ENCODE data around the gene SMIM24. TPM values are rescaled to one million over a fixed set of nuclear protein-coding genes. Genes with fewer than 3 reads are reported as not detected.

The SMIM24 gene
- total RNA-seq, 4 donors from 2014 or later = 18.7 to 100 (median 85.5) TPM

DNA sequence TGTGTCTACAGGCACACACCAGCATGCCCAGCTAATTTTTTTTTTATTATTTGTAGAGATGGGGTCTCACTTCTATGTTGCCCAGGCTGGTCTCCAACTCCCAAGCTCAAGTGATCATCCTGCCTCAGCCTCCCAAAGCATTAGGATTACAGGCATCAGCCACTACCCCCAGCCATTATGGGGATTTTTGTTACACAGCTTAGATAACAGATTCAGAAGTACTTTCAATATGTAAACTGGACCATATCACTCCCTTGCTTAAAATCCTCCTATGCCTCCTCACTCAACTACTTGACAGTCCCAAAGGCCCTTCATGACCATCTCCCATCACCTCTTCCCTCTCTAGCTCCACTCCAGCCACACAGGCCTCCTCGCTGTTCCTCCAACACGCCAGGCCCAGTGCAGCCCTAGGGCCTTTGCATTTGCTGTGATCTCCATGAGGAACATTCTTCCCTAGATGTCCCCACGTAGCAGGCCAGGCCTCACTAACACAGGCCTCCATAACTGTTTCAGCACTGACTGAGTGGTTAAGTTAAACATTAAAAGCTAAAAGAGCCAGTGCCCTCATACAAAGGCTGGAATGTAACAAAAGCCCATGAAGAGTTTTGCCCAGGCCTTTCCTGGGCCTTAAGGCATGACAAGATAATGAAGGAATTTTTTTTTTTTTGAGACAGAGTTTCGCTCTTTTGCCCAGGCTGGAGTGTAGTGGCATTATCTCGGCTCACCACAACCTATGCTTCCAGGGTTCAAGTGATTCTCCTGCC is 17.6 kb upstream of the SMIM24 start:
- peaks cover 0 to 21% (median 2%) of the 10 kb centered on the region in 4 donors for H3K36me3 ChIP-seq
- in situ Hi-C loops (cut with MboI; ENCODE audit: low pct_ligation_motif_present in 1 of 4, low pct_unique_long_range_greater_than_20kb in 1 of 4, low sequenced_read_pairs in 3 of 4) = no loop called here
- no peak for DNase-seq
- TF ChIP-seq POLR2A (IDR thresholded peaks at IDR 0.05) = no peak
- TF ChIP-seq, protein P1, sequence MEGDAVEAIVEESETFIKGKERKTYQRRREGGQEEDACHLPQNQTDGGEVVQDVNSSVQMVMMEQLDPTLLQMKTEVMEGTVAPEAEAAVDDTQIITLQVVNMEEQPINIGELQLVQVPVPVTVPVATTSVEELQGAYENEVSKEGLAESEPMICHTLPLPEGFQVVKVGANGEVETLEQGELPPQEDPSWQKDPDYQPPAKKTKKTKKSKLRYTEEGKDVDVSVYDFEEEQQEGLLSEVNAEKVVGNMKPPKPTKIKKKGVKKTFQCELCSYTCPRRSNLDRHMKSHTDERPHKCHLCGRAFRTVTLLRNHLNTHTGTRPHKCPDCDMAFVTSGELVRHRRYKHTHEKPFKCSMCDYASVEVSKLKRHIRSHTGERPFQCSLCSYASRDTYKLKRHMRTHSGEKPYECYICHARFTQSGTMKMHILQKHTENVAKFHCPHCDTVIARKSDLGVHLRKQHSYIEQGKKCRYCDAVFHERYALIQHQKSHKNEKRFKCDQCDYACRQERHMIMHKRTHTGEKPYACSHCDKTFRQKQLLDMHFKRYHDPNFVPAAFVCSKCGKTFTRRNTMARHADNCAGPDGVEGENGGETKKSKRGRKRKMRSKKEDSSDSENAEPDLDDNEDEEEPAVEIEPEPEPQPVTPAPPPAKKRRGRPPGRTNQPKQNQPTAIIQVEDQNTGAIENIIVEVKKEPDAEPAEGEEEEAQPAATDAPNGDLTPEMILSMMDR (IDR thresholded peaks at IDR 0.05) = no peak
- TF ChIP-seq POLR2AphosphoS5 (IDR thresholded peaks at IDR 0.05) = no peak
- TF ChIP-seq EP300 (IDR thresholded peaks at IDR 0.05; ENCODE audit: low read depth) = no peak
- H3K9me3 ChIP-seq = no peaks in the 10 kb centered on the region
- WGBS, 2 donors (ENCODE audit: low coverage in 1 of 2) = 95 to 100% methylated on average over 3 to 5 of the region's 5 CpGs
- H3K27me3 ChIP-seq = no peaks in the 10 kb centered on the region
- no peak overlapping the region for H3K27ac ChIP-seq
- peaks cover 0 to 20% (median 10%) of the 10 kb centered on the region in 4 donors for H3K4me1 ChIP-seq
- no peak overlapping the region for H3K4me3 ChIP-seq
- intact Hi-C loops (cut with DNase I; ENCODE audit: low total_unique reads) = no loop called here

DNA sequence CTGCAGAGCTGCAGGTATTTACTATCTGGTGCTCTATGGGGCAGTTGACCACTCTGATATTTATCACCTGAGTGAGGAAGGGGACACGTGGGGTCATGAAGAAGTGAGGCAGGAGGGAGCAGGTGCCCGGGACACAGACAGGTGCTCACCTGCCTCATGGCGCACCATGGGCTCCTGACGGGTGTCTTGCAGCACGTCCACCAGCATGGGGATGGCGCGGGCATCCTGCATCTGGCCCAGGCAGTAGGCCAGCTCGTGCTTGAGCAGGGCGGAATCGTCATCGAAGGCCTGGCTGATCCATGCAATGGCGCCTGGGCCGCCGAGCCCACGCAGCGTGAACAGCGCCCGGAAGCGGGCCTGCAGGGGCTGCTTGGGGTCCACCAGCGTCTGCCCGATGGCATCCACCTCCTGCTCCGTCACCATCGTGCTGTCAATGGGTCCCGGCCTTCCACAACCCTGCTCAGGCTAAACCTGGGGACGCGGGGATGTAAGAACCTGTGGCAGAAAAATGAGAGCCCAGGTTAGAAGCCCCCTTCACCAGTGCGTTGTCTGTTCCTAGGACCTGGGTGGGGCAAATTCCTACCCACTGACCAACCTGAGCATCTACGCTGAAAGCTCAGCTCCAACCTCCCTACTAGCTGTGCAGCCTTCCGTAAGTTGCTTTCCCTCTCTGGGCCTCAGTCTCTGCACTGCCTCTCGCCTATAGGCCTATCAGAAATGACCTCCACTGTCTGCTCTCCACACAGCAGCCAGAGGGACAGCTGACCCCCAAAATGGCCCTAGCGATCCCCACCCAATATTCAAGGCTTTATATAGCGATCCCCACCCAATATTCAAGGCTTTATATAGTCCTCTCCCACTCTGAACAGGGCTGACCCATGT is 16.3 kb upstream of the SMIM24 start:
- peaks cover 0 to 21% (median 5%) of the 10 kb centered on the region in 4 donors for H3K36me3 ChIP-seq
- H3K27ac ChIP-seq = no peak overlapping the region
- intact Hi-C loops (cut with DNase I; ENCODE audit: low total_unique reads) = no loop called here
- DNase-seq = no peak
- in situ Hi-C loops (cut with MboI; ENCODE audit: low pct_ligation_motif_present in 1 of 4, low pct_unique_long_range_greater_than_20kb in 1 of 4, low sequenced_read_pairs in 3 of 4) = no loop called here
- no peaks in the 10 kb centered on the region for H3K9me3 ChIP-seq
- WGBS, 2 donors (ENCODE audit: low coverage in 1 of 2) = 98% methylated on average over 32 of the region's 32 CpGs; no CpG with 5 or more reads in 1 of the 2 donors
- H3K27me3 ChIP-seq = no peaks in the 10 kb centered on the region
- no peak overlapping the region for H3K4me3 ChIP-seq
- TF ChIP-seq POLR2A (IDR thresholded peaks at IDR 0.05) = no peak
- TF ChIP-seq POLR2AphosphoS5 (IDR thresholded peaks at IDR 0.05) = no peak
- no peak for TF ChIP-seq EP300 (IDR thresholded peaks at IDR 0.05; ENCODE audit: low read depth)
- TF ChIP-seq, protein P1 (IDR thresholded peaks at IDR 0.05) = no peak
- peaks cover 0 to 20% (median 10%) of the 10 kb centered on the region in 4 donors for H3K4me1 ChIP-seq

DNA sequence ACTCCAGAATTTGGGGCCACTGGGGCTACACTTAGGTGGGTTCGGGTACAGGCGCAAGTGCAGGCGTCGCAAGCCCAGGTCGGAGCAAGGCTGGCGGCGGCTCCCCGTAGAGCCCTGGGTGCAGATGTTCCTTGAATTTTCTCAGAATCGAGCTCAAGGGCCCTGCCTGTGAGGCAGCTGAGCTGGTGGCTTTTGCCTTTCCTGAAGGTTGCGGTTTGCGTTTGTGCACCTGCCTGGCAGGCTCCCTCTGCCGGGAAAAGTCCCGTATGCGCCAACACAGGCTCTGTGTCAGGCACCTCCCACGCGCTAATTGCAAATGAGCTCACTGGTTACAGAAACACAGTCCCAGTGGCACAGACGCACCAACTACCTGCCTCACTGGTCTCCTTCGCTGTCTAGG is 14.2 kb upstream of the SMIM24 start:
- no peak overlapping the region for H3K4me3 ChIP-seq
- H3K27me3 ChIP-seq = no peaks in the 10 kb centered on the region
- in situ Hi-C loops (cut with MboI; ENCODE audit: low pct_ligation_motif_present in 1 of 4, low pct_unique_long_range_greater_than_20kb in 1 of 4, low sequenced_read_pairs in 3 of 4) (no loop called here), intact Hi-C loops (cut with DNase I; ENCODE audit: low total_unique reads) (no loop called here)
- H3K27ac ChIP-seq = no peak overlapping the region
- H3K9me3 ChIP-seq = no peaks in the 10 kb centered on the region
- no peak for DNase-seq
- H3K4me1 ChIP-seq = peaks cover 0 to 11% (median 3%) of the 10 kb centered on the region in 4 donors
- TF ChIP-seq, protein P1 (IDR thresholded peaks at IDR 0.05) = no peak
- TF ChIP-seq POLR2AphosphoS5 (IDR thresholded peaks at IDR 0.05) (no peak), POLR2A (IDR thresholded peaks at IDR 0.05) (no peak), EP300 (IDR thresholded peaks at IDR 0.05; ENCODE audit: low read depth) (no peak)
- H3K36me3 ChIP-seq = peaks cover 0 to 21% (median 7%) of the 10 kb centered on the region in 4 donors
- WGBS, 2 donors (ENCODE audit: low coverage in 1 of 2) = 81 to 89% methylated on average over 6 to 18 of the region's 18 CpGs

DNA sequence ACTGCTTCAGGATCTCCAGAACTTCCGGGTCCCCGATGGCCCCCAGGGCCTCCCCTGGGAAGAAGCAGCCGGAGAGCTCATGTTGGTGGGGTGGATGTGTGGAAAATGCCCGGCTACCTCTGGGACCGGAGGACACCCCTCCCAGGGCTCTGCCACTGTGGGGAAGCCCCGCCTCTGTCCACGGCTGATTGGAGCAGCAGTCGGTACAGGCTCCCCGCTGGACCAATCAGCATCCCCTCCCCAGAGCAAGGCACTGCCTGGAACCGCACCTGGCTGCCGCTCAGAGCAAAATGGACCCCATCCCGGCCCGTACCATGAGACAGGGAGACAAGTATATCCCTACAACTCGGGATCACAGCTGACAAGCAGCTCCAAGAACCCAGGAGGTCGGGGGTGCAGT is 13.7 kb upstream of the SMIM24 start:
- DNase-seq = no peak
- intact Hi-C loops (cut with DNase I; ENCODE audit: low total_unique reads) = no loop called here
- H3K27me3 ChIP-seq = no peaks in the 10 kb centered on the region
- H3K4me3 ChIP-seq = no peak overlapping the region
- in situ Hi-C loops (cut with MboI; ENCODE audit: low pct_ligation_motif_present in 1 of 4, low pct_unique_long_range_greater_than_20kb in 1 of 4, low sequenced_read_pairs in 3 of 4) = no loop called here
- peaks cover 0 to 6% (median 0%) of the 10 kb centered on the region in 4 donors for H3K4me1 ChIP-seq
- H3K27ac ChIP-seq = no peak overlapping the region
- WGBS, 2 donors (ENCODE audit: low coverage in 1 of 2) = 88% methylated on average over 14 of the region's 15 CpGs; no CpG with 5 or more reads in 1 of the 2 donors
- no peaks in the 10 kb centered on the region for H3K9me3 ChIP-seq
- TF ChIP-seq EP300 (IDR thresholded peaks at IDR 0.05; ENCODE audit: low read depth) = no peak
- TF ChIP-seq POLR2A (IDR thresholded peaks at IDR 0.05) = no peak
- TF ChIP-seq, protein P1 (IDR thresholded peaks at IDR 0.05) = no peak
- no peak for TF ChIP-seq POLR2AphosphoS5 (IDR thresholded peaks at IDR 0.05)
- peaks cover 0 to 21% (median 7%) of the 10 kb centered on the region in 4 donors for H3K36me3 ChIP-seq

Measured in transverse colon (tissue), 4 donors.